H1 (cell line): ENCODE measurements around the gene HOXC11. TPM values are rescaled to one million over a fixed set of nuclear protein-coding genes. Genes with fewer than 3 reads are reported as not detected.
A peak's percentile ranks its signal among the peaks of the same experiment; 100 is the strongest.

Experiments
- CTCF ChIA-PET: fragments of 300-600 bp; sonication (Branson Sonifier 250); formaldehyde crosslinking; loops from one replicate; lab custom pipeline; 2021; ENCODE audit not compliant: partially characterized antibody; lab: Charles Lee
- POLR2A ChIA-PET: fragments of 300-600 bp; sonication (Branson Sonifier 250); formaldehyde crosslinking; loops from one replicate; lab custom pipeline; 2021; ENCODE audit warnings: inconsistent platforms; ENCODE audit not compliant: partially characterized antibody; lab: Charles Lee
- DNase-seq, 2 experiments: peaks; one replicate each; pipeline versions ENCODE4 v3.0.0 to v3.0.0-alpha.2; 2010 to 2022; ENCODE audit warnings: low spot score in 2 of 2, low read depth in 1 of 2, mixed read lengths in 1 of 2
- FAIRE-seq: peaks from 2 replicates; lab custom pipeline; 2011; peaks lifted over from hg19 to GRCh38; lab: Jason Lieb, UNC
- H2AFZ ChIP-seq: 2 replicates; pipeline ENCODE4 v1.8.1; 2012; ENCODE audit warnings: low read length, inconsistent platforms
- H2AK5ac ChIP-seq: 2 replicates; pipeline ENCODE4 v1.6.1; 2013; ENCODE audit warnings: low read depth, low read length
- H2BK120ac ChIP-seq: replicated peaks from 2 replicates; pipeline ENCODE3; 2013; ENCODE audit warnings: low read depth, low read length, inconsistent platforms
- H2BK12ac ChIP-seq: 2 replicates; pipeline ENCODE4 v1.6.1; 2013; ENCODE audit warnings: low read depth, low read length
- H2BK15ac ChIP-seq: 2 replicates; pipeline ENCODE4 v1.6.1; 2013; ENCODE audit warnings: low read length
- H2BK20ac ChIP-seq: 2 replicates; pipeline ENCODE4 v1.6.1; 2013; ENCODE audit warnings: low read length
- H2BK5ac ChIP-seq: 2 replicates; pipeline ENCODE4 v1.6.1; 2013; ENCODE audit warnings: low read depth, low read length
- H3K14ac ChIP-seq: 2 replicates; pipeline ENCODE4 v1.6.1; 2013; ENCODE audit warnings: inconsistent platforms; ENCODE audit not compliant: insufficient read length
- H3K18ac ChIP-seq: 2 replicates; pipeline ENCODE4 v1.6.1; 2013; ENCODE audit warnings: low read length; ENCODE audit errors: extremely low read depth
- H3K23ac ChIP-seq: 2 replicates; pipeline ENCODE4 v1.6.1; 2013; ENCODE audit warnings: inconsistent platforms; ENCODE audit not compliant: insufficient read length
- H3K23me2 ChIP-seq: 2 replicates; pipeline ENCODE4 v1.6.1; 2013; ENCODE audit warnings: low read depth, low read length
- H3K27ac ChIP-seq: 2 replicates; pipeline ENCODE4 v1.6.1; 2011; ENCODE audit warnings: low read depth, low read length, inconsistent platforms
- H3K27me3 ChIP-seq, 4 experiments: replicated peaks in 1 of 4; 1 replicate in 1 of 4; 2 replicates in 3 of 4; pipeline versions ENCODE4 v1.6.1 to v1.8.1; 2011 to 2013; ENCODE audit warnings: low read length in 3 of 4, mild to moderate bottlenecking in 3 of 4, inconsistent platforms in 2 of 4, mixed read lengths in 2 of 4, moderate library complexity in 1 of 4; ENCODE audit not compliant: control insufficient read depth in 3 of 4, insufficient read depth in 3 of 4; ENCODE audit errors: extremely low read depth in 1 of 4
- H3K36me3 ChIP-seq, 4 experiments: 2 replicates each; pipeline versions ENCODE4 v1.6.1 to v1.8.1; 2011 to 2013; ENCODE audit warnings: mild to moderate bottlenecking in 4 of 4, low read length in 3 of 4, moderate library complexity in 2 of 4, control low read depth in 1 of 4, inconsistent platforms in 1 of 4; ENCODE audit not compliant: insufficient read depth in 4 of 4, control insufficient read depth in 2 of 4
- H3K4ac ChIP-seq: replicated peaks from 2 replicates; pipeline ENCODE3; 2013; ENCODE audit warnings: low read length, low read depth, mixed read lengths, inconsistent platforms; ENCODE audit not compliant: insufficient read length
- H3K4me1 ChIP-seq, 4 experiments: replicated peaks in 1 of 4; 1 replicate in 1 of 4; 2 replicates in 3 of 4; pipeline versions ENCODE4 v1.6.1 to v1.8.1; 2011 to 2013; ENCODE audit warnings: low read length in 3 of 4, inconsistent platforms in 2 of 4, mixed read lengths in 1 of 4; ENCODE audit not compliant: insufficient read depth in 4 of 4, control insufficient read depth in 3 of 4
- H3K4me2 ChIP-seq, 2 experiments: 2 replicates each; pipeline versions ENCODE4 v1.6.1 to v1.8.1; 2011 to 2013; ENCODE audit warnings: low read depth in 2 of 2, low read length in 2 of 2, control low read depth in 1 of 2, inconsistent platforms in 1 of 2, mild to moderate bottlenecking in 1 of 2; ENCODE audit not compliant: insufficient read depth in 1 of 2
- H3K4me3 ChIP-seq, 4 experiments: fragments of 200-600, 300-600 bp in 1 of 4; sonication (generic), shearing (Covaris generic), sonication (Bioruptor Twin) in 1 of 4; 2 replicates each; pipeline versions ENCODE4 v1.5.1 to v1.8.1; 2011 to 2016; ENCODE audit warnings: low read length in 4 of 4, low read depth in 3 of 4, control low read depth in 2 of 4, inconsistent platforms in 2 of 4, mild to moderate bottlenecking in 2 of 4, mixed read lengths in 1 of 4, moderate library complexity in 1 of 4; ENCODE audit not compliant: insufficient read depth in 2 of 4; ENCODE audit errors: extremely low read depth in 1 of 4
- H3K56ac ChIP-seq: replicated peaks from 2 replicates; pipeline ENCODE3; 2013; ENCODE audit warnings: low read depth, mild to moderate bottlenecking, mixed read lengths, low read length, inconsistent platforms; ENCODE audit not compliant: insufficient read length
- H3K79me1 ChIP-seq: 2 replicates; pipeline ENCODE4 v1.6.1; 2013; ENCODE audit warnings: low read depth, low read length, control low read depth
- H3K79me2 ChIP-seq, 2 experiments: 2 replicates each; pipeline versions ENCODE4 v1.6.1 to v1.8.1; 2012 to 2013; ENCODE audit warnings: low read length in 2 of 2, mild to moderate bottlenecking in 2 of 2, inconsistent platforms in 1 of 2; ENCODE audit not compliant: insufficient read depth in 2 of 2, control insufficient read depth in 1 of 2
- H3K9ac ChIP-seq, 4 experiments: replicated peaks in 1 of 4; 1 replicate in 1 of 4; 2 replicates in 3 of 4; pipeline versions ENCODE4 v1.6.1 to v1.8.1; 2011 to 2013; ENCODE audit warnings: low read depth in 3 of 4, low read length in 3 of 4, control low read depth in 2 of 4, mild to moderate bottlenecking in 2 of 4, moderate library complexity in 2 of 4, inconsistent platforms in 1 of 4; ENCODE audit errors: extremely low read depth in 1 of 4
- H3K9me3 ChIP-seq, 2 experiments: 2 replicates each; pipeline versions ENCODE4 v1.6.1 to v1.8.1; 2012 to 2013; ENCODE audit warnings: mild to moderate bottlenecking in 2 of 2, moderate library complexity in 2 of 2, control low read depth in 1 of 2, inconsistent platforms in 1 of 2, low read depth in 1 of 2, low read length in 1 of 2, mixed read lengths in 1 of 2; ENCODE audit not compliant: insufficient read depth in 2 of 2
- H4K20me1 ChIP-seq, 2 experiments: replicated peaks in 1 of 2; 2 replicates each; pipeline versions ENCODE3 to v1.8.1; 2011 to 2013; ENCODE audit warnings: inconsistent platforms in 2 of 2, low read length in 2 of 2, mild to moderate bottlenecking in 1 of 2; ENCODE audit not compliant: insufficient read depth in 2 of 2, control insufficient read depth in 1 of 2
- H4K5ac ChIP-seq: 2 replicates; pipeline ENCODE4 v1.6.1; 2013; ENCODE audit warnings: low read length, low read depth, mixed read lengths, inconsistent platforms; ENCODE audit not compliant: insufficient read length
- H4K8ac ChIP-seq: 2 replicates; pipeline ENCODE4 v1.8.0; 2013; ENCODE audit warnings: mild to moderate bottlenecking, moderate library complexity, low read length, inconsistent platforms; ENCODE audit not compliant: insufficient read depth; ENCODE audit errors: extremely low read depth
- H4K91ac ChIP-seq: replicated peaks from 2 replicates; pipeline ENCODE3; 2013; ENCODE audit warnings: low read length, mixed read lengths, inconsistent platforms; ENCODE audit not compliant: insufficient read length
- CBX8 ChIP-seq: fragments of 300-800, 300-1000 bp; sonication (generic); IDR thresholded peaks from 2 replicates; pipeline ENCODE4 v1.7.1; 2016; ENCODE audit warnings: low read depth, low read length, borderline replicate concordance
- RNF2 ChIP-seq: fragments of 200-900, 300-1000 bp; sonication (generic); IDR thresholded peaks from 2 replicates; pipeline ENCODE4 v1.7.1; 2016; ENCODE audit warnings: borderline replicate concordance, low read depth, mild to moderate bottlenecking, antibody characterized with exemption, low read length; ENCODE audit not compliant: poor library complexity, severe bottlenecking; ENCODE audit errors: missing control alignments
- ZNF274 ChIP-seq: IDR thresholded peaks from 2 replicates; pipeline ENCODE4 v1.7.0; 2012; ENCODE audit warnings: low read length, borderline replicate concordance; ENCODE audit errors: extremely low read depth
- WGBS, 2 experiments: shearing (Covaris generic) in 1 of 2; methylation state at CpG; one replicate each; pipeline versions ENCODE4 v1.1.6 to v1.1.7; 2013 to 2015; ENCODE audit warnings: low lambda C conversion rate in 2 of 2, mixed read lengths in 2 of 2, inconsistent platforms in 1 of 2, low coverage in 1 of 2, missing lambda C conversion rate in 1 of 2; ENCODE audit not compliant: insufficient replicate concordance in 2 of 2, insufficient coverage in 1 of 2, insufficient read length in 1 of 2; ENCODE audit errors: extremely low coverage in 1 of 2, missing lambda C conversion rate in 1 of 2; 5-methylcytosine and 5-hydroxymethylcytosine counted together
- polyA plus RNA-seq, 7 experiments: library from polyadenylated mRNA; depleted of rRNA in 3 of 7; stranded (reverse) in 5 of 7; unstranded in 2 of 7; fragments of >200 nt in 5 of 7; fragments of 200-250 nt in 2 of 7; gene quantifications; 1 replicate in 5 of 7; 2 replicates in 1 of 7; 4 replicates in 1 of 7; pipeline versions ENCODE4 v1.2.1 to v1.2.3, GENCODE V29; 2011 to 2013; ENCODE audit warnings: missing spikeins in 2 of 7, mixed read lengths in 2 of 7
- total RNA-seq: library from RNA; stranded (reverse); fragmentation: NEBNext Ultra II Directional; extraction: Animal tissue kit (Norgen Biotek cat#: 25700); gene quantifications from 2 replicates; pipeline ENCODE4 v1.2.1, GENCODE V29; 2021

HOXC11 gene
- total and polyA plus RNA-seq, 2 of the 8 experiments (the other 6 are each of a cell fraction or from before 2014, with no cell fraction given), result not detected

- H3K4me2 ChIP-seq, result no peak overlapping the region; a peak in 1 of 4 replicates
- no peaks in the 10 kb centered on the region for H3K79me2 ChIP-seq
- H3K4me1 ChIP-seq, result peaks cover 0 to 17% (median 8%) of the 10 kb centered on the region in 4 experiments; a peak in 5 of 7 replicates
- no peak overlapping the region for H3K23ac ChIP-seq
- no peak overlapping the region for H3K27ac ChIP-seq
- no peak overlapping the region for H4K8ac ChIP-seq
- peaks cover 22 to 23% of the 10 kb centered on the region in 2 experiments for H4K20me1 ChIP-seq
- FAIRE-seq (no peak), DNase-seq (no peak)
- no peak overlapping the region for H3K4ac ChIP-seq
- TF ChIP-seq CBX8 (peak; percentile 76; the same call in 1 of the 2 replicates), RNF2 (peak; percentile 74), ZNF274 (no peak)
- H3K23me2 ChIP-seq, result peaks cover 4% of the 10 kb centered on the region; the same call in 1 of the 2 replicates
- H2AFZ ChIP-seq, result no peak overlapping the region
- CTCF ChIA-PET, result interaction anchor here (0.6 to 11.3 kb wide), 8 partner anchors 10 to 209 kb away, joined by 3 to 154 read pairs (median 5); partner anchors contain the start of genes HOXC10, HOXC5 and HOXC8
- H3K18ac ChIP-seq, result no peak overlapping the region
- no peak overlapping the region for H3K4me3 ChIP-seq
- H3K27me3 ChIP-seq, result peaks cover 98 to 100% (median 100%) of the 10 kb centered on the region in 4 experiments
- H3K79me1 ChIP-seq, result no peaks in the 10 kb centered on the region
- H3K56ac ChIP-seq, result no peak overlapping the region
- no peak overlapping the region for H2BK15ac ChIP-seq
- no peak overlapping the region for H2BK12ac ChIP-seq
- peaks cover 0 to 4% of the 10 kb centered on the region in 2 experiments; a peak in 1 of 4 replicates for H3K9me3 ChIP-seq
- H2BK120ac ChIP-seq, result no peak overlapping the region
- H2AK5ac ChIP-seq, result no peak overlapping the region
- no peak overlapping the region for H3K14ac ChIP-seq
- H4K5ac ChIP-seq, result no peak overlapping the region
- no peak overlapping the region for H3K9ac ChIP-seq
- H4K91ac ChIP-seq, result no peak overlapping the region
- 28% methylated on average over 12 of the region's 13 CpGs; no CpG with 5 or more reads in 1 of the 2 experiments for WGBS, 2 experiments
- no peak overlapping the region for H2BK5ac ChIP-seq
- no peak overlapping the region for H2BK20ac ChIP-seq
- H3K36me3 ChIP-seq, result peaks cover 0 to 19% (median 0%) of the 10 kb centered on the region in 4 experiments; a peak in 1 of 8 replicates
- POLR2A ChIA-PET, result interaction anchor here (1.2 kb wide), 1 partner anchor 10 kb away, joined by 3 read pairs; no protein-coding TSS in a partner anchor
Measured at GRCh38 chr12:53998900-53999236, 25.9 kb downstream of the HOXC11 start.
